HG03139 (cell line): ENCODE measurements around the gene BICD2.

Source experiments
- ATAC-seq: cut with Tn5 transposase; IDR thresholded peaks from one replicate; pipeline ENCODE4 v1.9.1; 2021; ENCODE audit not compliant: unreplicated experiment

The BICD2 gene

DNA sequence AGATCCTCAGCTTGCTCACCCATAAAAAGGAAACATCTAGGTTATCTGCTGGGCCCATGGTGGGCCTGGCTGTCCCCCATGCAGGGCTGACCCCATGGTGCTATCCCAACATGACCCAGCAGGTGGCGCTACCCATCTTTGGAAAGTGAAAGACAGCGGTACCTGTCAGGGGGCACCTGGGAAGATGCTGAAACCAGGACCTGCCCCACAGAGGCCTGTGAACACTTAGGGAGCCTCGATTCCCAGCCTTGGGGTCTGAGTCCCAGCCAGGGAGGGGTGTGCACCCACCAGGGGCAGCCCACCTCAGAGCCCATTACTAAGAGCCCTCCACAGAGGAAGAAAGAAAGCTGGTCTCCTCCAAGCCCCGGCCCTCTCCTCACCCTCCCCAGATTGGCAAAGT, 48.1 kb downstream of the BICD2 start:
- no peak for ATAC-seq

DNA sequence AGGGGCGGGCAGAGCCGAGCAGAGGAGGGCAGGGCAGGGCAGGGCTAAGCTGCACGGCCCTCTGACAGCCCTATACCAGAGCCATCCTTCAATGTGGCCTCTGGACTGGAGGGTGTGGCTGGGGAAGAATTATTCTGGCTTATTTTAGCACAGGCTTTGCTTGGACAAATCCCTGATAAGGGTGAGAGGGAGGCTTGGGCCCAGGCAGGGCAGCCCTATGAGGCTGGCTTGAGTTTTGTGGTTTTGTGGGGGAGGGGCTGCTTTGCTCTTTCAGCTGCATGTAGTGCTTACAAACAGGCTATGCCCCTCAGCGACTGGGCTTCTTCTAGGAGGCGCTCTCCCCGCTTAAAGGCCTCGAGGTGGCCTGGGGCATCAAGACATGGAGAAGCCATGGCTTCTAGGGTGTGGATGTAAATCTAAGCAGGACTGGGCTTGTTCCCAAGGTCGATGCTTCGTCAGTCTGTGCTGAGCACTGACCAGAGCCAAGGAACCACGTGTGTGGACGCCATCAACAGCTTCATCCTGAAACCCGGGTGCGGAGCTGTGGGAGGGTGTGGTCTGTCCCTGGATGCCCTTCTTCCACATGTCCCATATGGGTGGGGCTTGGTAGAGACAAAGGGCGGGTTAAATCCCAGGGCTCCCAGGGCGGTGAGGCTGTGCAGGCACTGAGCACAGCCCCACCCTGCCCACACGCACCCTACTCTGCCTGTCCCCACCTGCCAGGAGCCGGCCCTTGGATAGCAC, 49.0 kb downstream of the BICD2 start:
- no peak for ATAC-seq

DNA sequence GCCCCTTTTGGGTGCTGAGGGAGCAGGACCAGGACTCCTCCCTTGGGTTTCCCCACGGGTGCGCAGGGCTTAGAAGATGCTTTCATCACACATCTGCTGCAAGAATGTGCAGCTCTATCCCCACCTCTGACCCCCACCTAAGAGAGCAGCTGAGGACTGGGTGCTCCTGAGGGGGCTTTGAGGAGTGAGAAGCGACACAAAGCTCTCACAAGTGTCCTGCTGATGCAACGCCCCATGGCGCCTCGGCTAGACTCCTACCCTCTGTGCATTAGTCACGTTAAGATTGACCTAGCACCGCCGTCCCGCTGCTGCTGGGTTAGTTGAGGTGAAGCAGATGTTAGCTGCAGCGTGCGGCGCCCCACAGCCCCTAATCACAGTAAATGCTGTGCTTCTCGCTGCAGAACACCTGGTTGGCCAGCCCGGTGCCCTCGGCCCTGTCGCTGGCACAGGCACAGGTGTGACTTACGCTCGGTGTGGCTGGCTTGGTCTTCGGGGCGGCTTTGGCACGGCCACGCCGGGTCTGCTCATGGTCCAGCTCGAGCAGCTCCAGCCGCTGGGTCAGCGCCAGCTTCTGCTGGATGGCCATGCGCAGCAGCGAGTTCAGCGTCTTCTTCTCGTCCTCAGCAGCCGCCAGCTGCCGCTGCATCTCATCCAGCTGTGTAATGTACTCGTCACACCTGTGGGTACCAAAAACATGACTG, 49.7 kb downstream of the BICD2 start:
- no peak for ATAC-seq

DNA sequence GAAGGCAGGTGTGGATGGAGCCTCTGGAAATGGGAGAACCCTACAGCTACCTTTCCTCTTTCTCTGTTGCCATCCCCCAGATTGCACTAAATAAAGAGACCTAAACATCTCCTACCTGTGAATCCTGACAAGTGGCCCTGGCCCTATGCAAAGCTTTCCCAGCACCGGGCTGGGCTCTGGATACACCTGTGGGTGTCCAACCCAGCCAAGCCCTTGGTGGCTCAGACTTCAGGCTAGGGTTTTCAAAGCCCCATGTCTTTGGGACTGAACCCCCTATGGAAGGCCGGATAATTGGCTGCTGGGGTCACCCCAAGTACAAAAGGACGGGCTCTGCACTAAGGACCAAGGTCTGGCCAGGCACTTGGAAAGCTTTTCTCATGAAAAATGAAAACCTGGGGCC, 50.6 kb downstream of the BICD2 start:
- ATAC-seq = no peak

DNA sequence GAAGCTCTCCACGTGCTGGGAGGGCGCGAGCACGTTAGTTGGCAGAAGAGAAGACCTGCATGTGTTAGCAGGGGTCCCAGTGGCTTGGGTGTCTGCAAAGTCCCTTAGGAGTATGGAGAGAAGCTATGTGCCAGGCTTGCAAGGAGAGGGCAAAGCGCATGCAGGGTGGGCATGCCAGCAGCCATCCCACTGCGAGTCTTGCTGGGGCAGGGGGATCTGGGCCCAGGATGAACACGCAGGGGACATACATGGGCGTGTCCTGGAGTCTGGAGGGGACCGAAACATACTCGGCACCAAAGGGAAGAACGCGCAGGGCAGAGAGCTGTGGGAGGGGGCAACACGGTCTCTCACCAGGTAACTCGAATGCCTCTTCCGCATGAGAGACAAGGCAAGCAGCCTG, 51.1 kb downstream of the BICD2 start:
- no peak for ATAC-seq

DNA sequence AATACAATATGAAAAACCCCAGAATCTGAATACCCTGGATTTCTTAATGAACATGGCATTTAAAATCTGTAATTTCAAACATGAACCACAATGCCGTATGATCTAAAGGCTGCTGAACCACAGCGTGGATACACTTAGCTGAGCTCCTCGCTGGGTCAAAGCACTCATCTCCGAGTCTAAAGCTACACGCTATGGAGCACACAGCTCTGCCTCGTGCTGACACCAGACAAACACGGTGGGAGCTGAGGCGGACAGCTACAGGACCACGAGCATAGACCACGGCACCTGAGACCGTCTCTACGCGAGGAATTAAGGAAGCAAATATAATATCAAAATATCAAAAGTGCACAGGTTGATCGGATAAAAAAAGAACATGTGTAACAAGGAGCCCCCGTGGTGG, 51.9 kb downstream of the BICD2 start:
- ATAC-seq = no peak

DNA sequence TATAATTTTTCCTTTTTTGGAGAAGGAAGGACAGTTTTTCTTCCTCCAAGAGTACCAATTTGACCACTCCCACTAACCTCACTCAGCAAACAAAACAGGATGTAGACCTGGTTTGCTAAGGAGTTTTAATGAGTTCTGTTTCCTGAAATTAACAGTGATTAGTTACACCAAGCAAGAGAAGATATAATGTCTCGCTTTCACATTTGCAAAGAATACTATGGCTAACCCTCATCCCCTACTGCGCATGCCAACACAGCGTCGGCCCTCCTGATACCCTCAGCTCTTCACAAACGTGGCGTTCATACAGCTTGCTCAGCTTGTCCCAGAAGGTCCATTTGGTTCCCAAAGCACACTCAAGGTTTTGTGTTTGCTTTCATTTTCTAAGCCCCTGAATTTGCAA, 52.8 kb downstream of the BICD2 start:
- ATAC-seq = peak; percentile 46

DNA sequence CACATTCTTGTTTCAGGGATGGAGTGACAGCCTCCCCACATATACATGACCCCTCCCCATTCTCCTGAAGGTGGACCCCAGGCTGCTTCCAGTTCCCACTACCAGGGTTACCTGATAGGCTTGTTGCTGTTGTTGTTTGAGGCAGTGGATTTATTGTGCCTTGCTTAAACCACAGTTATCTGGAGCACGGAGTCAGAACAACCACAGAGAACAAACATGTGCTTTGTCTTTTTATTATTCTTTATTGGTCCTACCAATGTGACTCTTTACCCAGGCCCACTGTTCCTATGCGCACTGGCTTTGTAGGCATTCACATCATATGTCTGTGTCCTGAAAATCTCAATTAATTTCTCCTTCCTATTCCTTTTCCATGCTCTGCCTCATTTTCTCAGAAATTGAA, 53.5 kb downstream of the BICD2 start:
- ATAC-seq = no peak

DNA sequence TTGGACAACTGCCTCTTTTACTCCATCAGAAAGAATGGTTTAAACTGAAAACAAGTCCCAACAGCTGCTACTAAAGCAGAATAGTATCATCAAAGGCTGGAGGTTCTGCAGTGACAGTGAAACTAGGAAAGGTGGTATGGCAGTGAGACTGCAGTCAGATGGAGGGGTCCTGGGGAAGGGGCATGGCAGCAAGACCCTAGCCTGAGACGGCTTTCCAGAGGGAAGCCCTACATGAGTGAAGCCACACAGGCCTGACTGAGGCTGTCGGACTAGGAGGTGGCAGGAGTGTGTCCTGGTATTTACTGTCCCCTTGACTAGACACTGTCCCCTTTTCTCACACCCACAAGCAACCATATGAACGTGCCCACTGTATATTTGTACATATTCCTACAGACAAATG, 54.3 kb downstream of the BICD2 start:
- ATAC-seq = no peak

DNA sequence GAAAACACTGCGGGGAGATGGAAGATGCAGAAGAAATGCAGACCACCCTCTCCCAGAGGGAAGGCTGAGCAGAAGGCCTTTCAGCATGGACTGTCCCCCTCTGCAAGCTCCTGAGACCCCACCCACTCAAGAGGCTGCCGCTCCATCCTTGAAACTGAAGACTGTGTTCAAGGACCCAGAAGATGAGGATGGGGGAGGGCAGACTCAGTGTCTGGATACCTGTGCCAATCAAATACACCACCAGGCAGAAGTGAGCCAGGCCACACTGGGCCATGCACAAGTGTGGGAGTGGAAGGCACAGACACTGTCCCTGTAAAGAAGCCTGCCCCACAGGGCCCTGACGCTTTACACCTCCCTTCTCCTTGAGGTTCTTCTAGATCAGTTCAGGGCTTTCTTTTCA, 54.7 kb downstream of the BICD2 start:
- no peak for ATAC-seq

DNA sequence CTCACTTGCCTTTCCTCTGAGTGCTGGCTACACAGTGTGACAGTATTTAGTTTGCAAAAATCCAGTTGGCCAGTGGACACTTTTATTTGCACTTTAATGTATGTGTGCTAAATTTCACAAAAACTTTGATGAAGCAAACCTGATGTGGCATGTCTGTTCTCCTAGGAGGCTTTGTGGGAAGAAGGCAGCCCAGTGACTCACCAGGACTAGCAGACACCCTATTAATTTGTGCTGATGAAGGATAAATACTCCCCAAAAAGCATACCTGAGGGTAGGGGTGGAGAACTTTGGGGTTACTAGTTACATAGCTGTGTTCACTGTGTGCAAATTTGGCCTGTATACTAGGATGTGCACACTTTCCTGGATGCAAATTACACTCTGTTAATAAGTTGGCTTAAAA, 55.4 kb downstream of the BICD2 start:
- no peak for ATAC-seq

DNA sequence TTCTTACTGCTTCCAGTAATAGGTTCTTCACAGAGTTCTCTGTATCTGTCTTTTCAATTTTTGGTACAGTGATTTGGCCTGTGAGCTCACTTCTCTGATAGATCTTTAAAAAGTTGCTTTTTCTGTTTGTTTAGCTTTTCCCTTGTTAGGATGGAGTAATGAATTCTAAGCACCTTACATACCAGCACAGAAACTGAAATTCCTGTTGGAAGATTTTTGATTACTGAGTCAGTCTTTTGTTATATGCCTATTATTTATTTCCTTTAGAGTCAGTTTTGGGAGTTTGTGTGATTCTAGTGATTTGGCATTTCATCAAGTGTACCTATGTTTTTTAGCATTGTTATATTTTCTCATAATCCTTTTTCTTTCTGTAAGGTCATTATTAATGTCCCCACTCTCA, 57.1 kb downstream of the BICD2 start:
- ATAC-seq = no peak

DNA sequence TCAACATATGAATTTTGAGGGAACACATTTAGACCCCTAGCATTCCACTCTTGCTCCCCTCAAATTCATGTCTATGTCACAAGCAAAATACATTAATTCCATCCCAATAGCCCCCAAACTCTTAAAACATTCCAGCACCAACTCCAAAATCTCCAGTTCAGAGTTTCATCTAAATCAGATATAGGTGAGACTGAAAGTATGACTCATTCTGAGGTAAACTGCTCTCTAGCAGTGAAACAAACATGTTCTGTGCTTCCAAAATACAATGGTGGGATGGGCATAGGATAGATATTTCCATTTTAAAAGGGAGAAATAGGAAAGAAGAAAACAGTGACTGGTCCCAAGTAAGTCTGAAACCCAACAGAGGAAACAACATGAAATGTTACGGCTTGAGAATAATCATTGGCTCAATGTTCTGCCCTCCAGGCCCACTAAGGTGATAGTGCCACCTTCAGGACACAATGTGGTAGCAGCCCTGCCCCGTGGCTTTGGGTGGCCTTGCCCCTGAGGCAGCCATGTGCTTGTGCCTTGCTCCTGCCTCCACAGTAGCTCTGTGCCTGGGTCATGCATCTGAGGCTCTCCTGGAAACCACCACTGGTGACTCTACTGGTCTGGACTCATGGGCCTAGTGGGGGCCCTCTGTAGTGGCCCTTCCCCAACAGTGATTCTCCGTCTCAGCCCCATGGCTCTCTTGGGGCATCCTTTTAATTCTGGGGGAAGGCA, 58.3 kb downstream of the BICD2 start:
- no peak for ATAC-seq

DNA sequence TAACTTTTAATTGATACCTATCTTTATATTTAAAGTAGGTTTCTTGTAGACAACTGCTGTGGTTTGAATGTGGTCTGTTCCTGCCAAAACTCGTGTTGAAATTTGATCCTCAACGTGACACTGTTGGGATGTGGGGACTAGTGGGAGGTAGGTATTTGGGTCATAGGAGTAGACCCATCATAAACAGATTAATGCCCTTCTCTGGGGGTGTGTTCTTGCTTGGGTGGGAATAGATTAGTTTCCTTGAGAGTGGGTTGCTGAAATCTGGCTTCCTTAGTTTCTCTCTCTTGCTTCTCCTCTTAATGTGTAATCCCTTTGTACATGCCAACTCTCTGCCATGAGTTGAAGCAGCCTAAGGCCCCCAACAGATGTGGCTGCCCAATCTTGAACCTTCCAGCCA, 60.1 kb downstream of the BICD2 start:
- no peak for ATAC-seq

DNA sequence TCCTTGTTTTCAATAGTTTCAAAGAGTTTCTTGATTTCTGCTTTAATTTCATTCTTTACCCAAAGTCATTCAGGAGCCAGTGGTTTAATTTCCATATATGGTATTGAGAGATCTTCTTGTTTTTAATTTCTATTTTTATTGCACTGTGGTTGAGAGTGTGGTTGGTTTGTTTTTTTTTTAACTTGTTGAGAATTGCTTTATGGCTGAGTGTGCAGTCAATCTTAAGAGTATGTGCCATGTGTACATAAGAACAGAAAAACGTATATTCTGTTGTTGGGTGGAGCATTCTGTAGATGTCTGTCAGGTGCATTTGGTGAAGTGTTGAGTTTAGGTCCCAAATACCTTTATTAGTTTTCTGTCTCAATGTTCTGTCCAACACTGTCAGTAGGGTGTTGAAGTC, 68.0 kb downstream of the BICD2 start:
- ATAC-seq = no peak

DNA sequence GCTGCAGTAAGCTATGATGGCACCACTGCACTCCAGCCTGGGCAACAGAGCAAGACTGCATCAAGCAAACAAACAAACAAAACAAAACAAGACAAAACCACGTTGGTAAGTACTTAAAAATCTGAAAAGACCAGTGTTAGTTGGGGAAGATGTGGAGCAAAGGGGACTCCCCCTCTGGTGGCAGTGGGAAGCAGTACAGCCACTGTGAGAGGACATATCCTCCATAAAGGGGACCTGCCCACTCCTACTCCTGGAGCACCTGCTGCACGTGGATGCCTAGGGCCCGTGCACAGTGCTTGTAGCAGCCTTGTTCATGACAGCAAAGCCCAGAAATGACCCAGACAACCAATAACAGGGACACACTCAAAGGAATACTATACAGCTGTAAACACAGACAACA, 77.7 kb downstream of the BICD2 start:
- no peak for ATAC-seq

DNA sequence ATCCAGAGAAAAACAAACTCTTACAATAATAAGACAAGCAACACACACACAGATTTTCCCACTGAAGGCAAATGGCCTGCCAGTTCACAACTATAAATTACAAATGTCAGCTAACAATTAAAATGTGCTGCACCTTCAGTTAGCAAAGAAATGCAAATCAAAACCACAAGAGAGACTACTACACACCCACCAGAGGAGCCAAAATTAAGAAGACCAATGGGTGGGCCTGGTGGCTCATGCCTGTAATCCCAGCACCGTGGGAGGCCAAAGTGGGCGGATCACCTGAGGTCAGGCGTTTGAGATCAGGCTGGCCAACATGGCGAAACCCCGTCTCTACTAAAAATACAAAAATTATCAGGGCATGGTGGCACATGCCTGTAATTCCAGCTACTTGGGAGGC, 79.6 kb downstream of the BICD2 start:
- ATAC-seq = no peak

DNA sequence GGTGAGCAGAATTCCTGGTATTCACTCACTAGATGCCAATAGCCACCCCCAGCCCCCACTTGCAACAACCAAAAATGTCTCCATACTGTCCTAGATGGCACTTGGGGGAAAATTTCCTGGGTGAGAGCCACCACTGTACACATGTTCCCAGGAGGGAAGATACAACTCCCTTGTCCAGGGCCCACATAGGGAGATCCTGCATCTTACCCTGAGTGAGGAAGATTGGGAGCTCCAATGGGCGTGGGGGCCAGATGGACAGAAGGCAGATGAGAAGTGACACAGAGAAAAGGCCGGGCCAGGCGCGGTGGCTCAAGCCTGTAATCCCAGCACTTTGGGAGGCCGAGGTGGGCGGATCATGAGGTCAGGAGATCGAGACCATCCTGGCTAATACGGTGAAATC, 82.4 kb downstream of the BICD2 start:
- ATAC-seq = no peak

DNA sequence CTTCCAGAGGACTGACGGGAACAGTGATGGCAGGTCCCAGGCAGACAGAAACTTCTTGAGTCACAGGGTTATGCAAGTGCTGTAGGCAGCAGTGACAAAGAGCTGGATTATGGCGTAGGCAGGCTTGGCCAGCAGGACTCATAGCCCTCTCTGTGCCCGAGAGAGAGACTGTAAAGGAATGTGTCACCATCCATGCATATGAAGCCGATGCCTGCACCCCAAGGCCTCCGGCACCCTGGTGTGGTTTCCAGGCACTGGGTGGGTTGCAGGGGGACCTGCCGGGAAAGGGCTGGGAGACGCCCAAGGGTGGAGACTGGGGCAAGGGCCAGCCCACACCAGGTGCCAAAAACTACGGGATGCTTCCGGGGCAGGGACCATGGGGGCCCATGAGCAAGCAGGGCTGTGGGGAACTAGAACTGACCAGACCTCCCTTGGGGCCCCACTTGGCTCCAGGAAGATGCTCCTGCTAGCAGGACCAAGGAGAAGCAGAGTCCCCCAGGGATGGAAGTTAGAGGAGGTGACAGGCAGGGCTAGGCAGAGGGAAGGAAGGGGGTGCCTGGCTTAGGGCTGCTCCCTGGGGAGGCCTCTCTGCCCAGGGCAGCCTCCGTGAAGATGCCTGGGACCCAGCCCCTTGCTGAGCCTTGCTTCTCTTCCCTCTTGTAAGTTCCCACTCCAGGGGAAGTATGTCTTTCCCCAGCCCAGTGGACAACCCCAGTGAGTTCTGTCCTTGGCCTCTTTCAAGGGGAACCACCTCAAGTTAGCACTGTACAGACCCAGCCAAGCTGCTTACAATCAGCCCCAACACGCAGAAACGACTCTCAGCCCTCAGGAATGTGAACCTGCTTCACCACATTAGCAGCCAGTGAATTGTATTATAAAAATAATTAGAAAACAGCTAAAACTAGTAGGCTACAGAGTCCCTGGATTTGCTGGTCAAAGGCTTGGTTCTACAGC, 84.2 kb downstream of the BICD2 start:
- ATAC-seq = no peak

DNA sequence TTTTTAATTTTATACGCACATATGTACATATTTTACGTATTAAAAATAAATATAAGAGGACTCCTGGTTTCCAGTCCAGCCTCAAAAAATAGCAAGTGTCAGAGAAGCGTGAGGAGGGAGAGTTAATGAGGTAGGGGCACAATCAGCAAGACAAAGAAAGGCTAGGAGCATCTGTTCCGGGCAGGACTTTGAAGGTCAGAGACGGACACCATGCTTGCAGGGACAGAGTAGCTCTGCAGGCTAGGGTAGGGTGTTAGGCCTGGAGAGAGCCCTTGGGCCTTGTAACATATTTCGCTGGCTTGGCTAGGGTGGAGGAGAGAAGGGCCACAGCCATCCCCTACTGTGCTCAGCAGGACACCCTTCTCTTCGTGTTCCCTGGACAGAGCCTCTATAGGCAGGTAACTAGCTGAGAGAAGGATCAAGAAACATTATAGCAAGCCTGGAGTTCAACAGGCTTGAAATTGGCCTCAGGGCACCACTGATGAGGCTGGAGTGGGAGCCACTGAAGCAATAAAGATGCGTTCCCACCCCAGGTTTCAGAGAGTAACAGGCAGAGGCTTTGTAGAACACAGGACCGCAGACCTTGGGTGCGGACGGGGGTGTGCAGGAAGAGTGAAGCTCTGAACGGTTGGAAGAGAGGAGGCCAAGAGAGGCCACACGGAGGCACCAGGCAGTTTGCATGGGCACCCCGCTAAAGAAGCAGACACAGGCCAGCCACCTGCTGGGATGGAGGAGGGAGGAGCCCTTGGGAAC, 85.0 kb downstream of the BICD2 start:
- ATAC-seq = no peak
